IMR-90 (cell line): ENCODE data around the gene KCNC2. TPM values are rescaled to one million over a fixed set of nuclear protein-coding genes. Genes with fewer than 3 reads are reported as not detected.

Experiments used
- ATAC-seq: fragments of 200-7000 bp; cut with Tn5 transposase; 2 replicates; pipeline ENCODE4 v1.9.1; 2020; ENCODE audit warnings: low read depth, mild to moderate bottlenecking, moderate library complexity
- BruUV-seq: library from RNA; stranded (reverse); fragments of 400-500 nt; replicated peaks from 2 replicates; lab custom pipeline; 2021; lab: Mats Ljungman, UMichigan
- CTCF ChIA-PET: fragments of 300-600 bp; formaldehyde crosslinking; extraction: SDS; loops from one replicate; lab custom pipeline; 2021; ENCODE audit warnings: antibody characterized with exemption; lab: Yijun Ruan, JAX
- POLR2A ChIA-PET: fragments of 300-600 bp; sonication (Branson Sonifier 250); formaldehyde crosslinking; loops from one replicate; lab custom pipeline; 2022; ENCODE audit warnings: antibody characterized with exemption; ENCODE audit not compliant: unreplicated experiment; lab: Charles Lee
- DNase-seq: peaks from one replicate; pipeline ENCODE4 v3.0.0; 2013
- H2AFZ ChIP-seq: replicated peaks from 2 replicates; pipeline ENCODE3; 2013; ENCODE audit warnings: low read length, mild to moderate bottlenecking; ENCODE audit not compliant: poor library complexity
- H2AK5ac ChIP-seq: 2 replicates; pipeline ENCODE4 v1.6.1; 2013; ENCODE audit warnings: low read depth, low read length, inconsistent platforms
- H2AK9ac ChIP-seq: replicated peaks from 2 replicates; pipeline ENCODE3; 2013; ENCODE audit warnings: mild to moderate bottlenecking, low read depth, low read length, moderate library complexity; ENCODE audit not compliant: poor library complexity
- H2BK120ac ChIP-seq: 2 replicates; pipeline ENCODE4 v1.6.1; 2013; ENCODE audit warnings: low read depth, low read length, inconsistent platforms
- H2BK15ac ChIP-seq: 3 replicates; pipeline ENCODE4 v1.6.1; 2013; ENCODE audit warnings: low read depth, low read length, inconsistent platforms
- H2BK20ac ChIP-seq: 2 replicates; pipeline ENCODE4 v1.6.1; 2013; ENCODE audit warnings: low read depth, mild to moderate bottlenecking, inconsistent platforms, low read length, moderate library complexity
- H2BK5ac ChIP-seq: 2 replicates; pipeline ENCODE4 v1.6.1; 2013; ENCODE audit warnings: mild to moderate bottlenecking, low read depth, low read length, inconsistent platforms; ENCODE audit not compliant: poor library complexity, severe bottlenecking
- H3K14ac ChIP-seq: replicated peaks from 2 replicates; pipeline ENCODE4 v1.6.1; 2013; ENCODE audit warnings: low read depth, low read length, inconsistent platforms
- H3K18ac ChIP-seq: 2 replicates; pipeline ENCODE4 v1.6.1; 2013; ENCODE audit warnings: low read depth, low read length, control low read depth
- H3K23ac ChIP-seq: 2 replicates; pipeline ENCODE4 v1.6.1; 2013; ENCODE audit warnings: low read depth, low read length, inconsistent platforms
- H3K27ac ChIP-seq: 2 replicates; pipeline ENCODE4 v1.5.1; 2013; ENCODE audit warnings: mild to moderate bottlenecking, control low read depth, low read length; ENCODE audit not compliant: insufficient read depth
- H3K27me3 ChIP-seq: 2 replicates; pipeline ENCODE4 v1.6.1; 2013; ENCODE audit warnings: low read length; ENCODE audit not compliant: control insufficient read depth, insufficient read depth
- H3K36me3 ChIP-seq: 2 replicates; pipeline ENCODE4 v1.6.1; 2013; ENCODE audit warnings: low read length, mixed read lengths; ENCODE audit not compliant: control insufficient read depth, insufficient read depth
- H3K4ac ChIP-seq: 2 replicates; pipeline ENCODE4 v1.6.1; 2013; ENCODE audit warnings: low read depth, low read length, inconsistent platforms
- H3K4me1 ChIP-seq: 2 replicates; pipeline ENCODE4 v1.6.1; 2013; ENCODE audit warnings: low read length, mixed read lengths; ENCODE audit not compliant: control insufficient read depth, insufficient read depth
- H3K4me2 ChIP-seq: 2 replicates; pipeline ENCODE4 v1.6.1; 2013; ENCODE audit warnings: low read depth, mild to moderate bottlenecking, control low read depth, low read length, moderate library complexity
- H3K4me3 ChIP-seq: 2 replicates; pipeline ENCODE4 v1.5.1; 2013; ENCODE audit warnings: low read depth, mild to moderate bottlenecking, control low read depth, low read length, moderate library complexity; ENCODE audit not compliant: insufficient read depth
- H3K56ac ChIP-seq: 2 replicates; pipeline ENCODE4 v1.6.1; 2013; ENCODE audit warnings: low read length, inconsistent platforms; ENCODE audit not compliant: insufficient read depth; ENCODE audit errors: extremely low read depth
- H3K79me1 ChIP-seq, 2 experiments: 2 replicates each; pipeline ENCODE4 v1.6.1; 2013; ENCODE audit warnings: low read length in 2 of 2, inconsistent platforms in 1 of 2, low read depth in 1 of 2
- H3K9ac ChIP-seq: 2 replicates; pipeline ENCODE4 v1.6.1; 2013; ENCODE audit warnings: low read depth, low read length, control low read depth
- H3K9me1 ChIP-seq: 2 replicates; pipeline ENCODE4 v1.6.1; 2013; ENCODE audit warnings: low read length, inconsistent platforms; ENCODE audit not compliant: insufficient read depth
- H3K9me3 ChIP-seq: 2 replicates; pipeline ENCODE4 v1.6.1; 2013; ENCODE audit warnings: low read length; ENCODE audit not compliant: control insufficient read depth, insufficient read depth
- H4K20me1 ChIP-seq: 2 replicates; pipeline ENCODE4 v1.6.1; 2013; ENCODE audit warnings: low read length, inconsistent platforms; ENCODE audit not compliant: insufficient read depth
- H4K5ac ChIP-seq: 2 replicates; pipeline ENCODE4 v1.6.1; 2013; ENCODE audit warnings: mild to moderate bottlenecking, low read depth, low read length, control low read depth
- H4K8ac ChIP-seq, 2 experiments: 2 replicates each; pipeline ENCODE4 v1.6.1; 2013; ENCODE audit warnings: low read depth in 2 of 2, low read length in 2 of 2, control low read depth in 1 of 2, inconsistent platforms in 1 of 2
- H4K91ac ChIP-seq: 2 replicates; pipeline ENCODE4 v1.6.1; 2013; ENCODE audit warnings: low read depth, low read length, inconsistent platforms; ENCODE audit not compliant: insufficient read depth
- BHLHE40 ChIP-seq: fragments of 150-350 bp; IDR thresholded peaks from 2 replicates; pipeline ENCODE4 v1.6.1; 2016; ENCODE audit warnings: mild to moderate bottlenecking, low read depth, low read length
- CEBPB ChIP-seq: IDR thresholded peaks from 2 replicates; pipeline ENCODE4 v1.6.1; 2012; ENCODE audit warnings: low read depth, low read length, improper control_type of control experiment
- CHD1 ChIP-seq: IDR thresholded peaks from 2 replicates; pipeline ENCODE4 v1.6.1; 2012; ENCODE audit warnings: low read depth, low read length, improper control_type of control experiment
- CTCF ChIP-seq: conservative IDR thresholded peaks from 2 replicates; pipeline ENCODE4 v1.5.1; 2012; ENCODE audit warnings: mild to moderate bottlenecking, low read depth, low read length, improper control_type of control experiment
- ELK1 ChIP-seq: fragments of 150-350 bp; IDR thresholded peaks from 2 replicates; pipeline ENCODE4 v1.6.1; 2016; ENCODE audit warnings: low read depth, mild to moderate bottlenecking, low read length, moderate library complexity, borderline replicate concordance
- FOS ChIP-seq: fragments of 150-350 bp; IDR thresholded peaks from 2 replicates; pipeline ENCODE4 v1.6.1; 2016; ENCODE audit warnings: low read depth, low read length
- MAFK ChIP-seq: IDR thresholded peaks from 2 replicates; pipeline ENCODE4 v1.6.1; 2012; ENCODE audit warnings: low read depth, low read length, improper control_type of control experiment
- MAZ ChIP-seq: IDR thresholded peaks from 2 replicates; pipeline ENCODE4 v1.6.1; 2012; ENCODE audit warnings: low read depth, mild to moderate bottlenecking, low read length, improper control_type of control experiment, moderate library complexity, borderline replicate concordance
- MXI1 ChIP-seq: IDR thresholded peaks from 2 replicates; pipeline ENCODE4 v1.6.1; 2012; ENCODE audit warnings: low read depth, mild to moderate bottlenecking, low read length, moderate library complexity, borderline replicate concordance
- NFE2L2 ChIP-seq: fragments of 150-350 bp; IDR thresholded peaks from 2 replicates; pipeline ENCODE4 v1.6.1; 2016; ENCODE audit warnings: low read depth, mild to moderate bottlenecking, low read length
- POLR2A ChIP-seq: IDR thresholded peaks from 2 replicates; pipeline ENCODE4 v1.6.1; 2012; ENCODE audit warnings: mild to moderate bottlenecking, low read depth, low read length
- RAD21 ChIP-seq: IDR thresholded peaks from 2 replicates; pipeline ENCODE4 v1.6.1; 2012; ENCODE audit warnings: low read length, improper control_type of control experiment
- RCOR1 ChIP-seq: IDR thresholded peaks from 2 replicates; pipeline ENCODE4 v1.6.1; 2012; ENCODE audit warnings: mild to moderate bottlenecking, low read length, improper control_type of control experiment; ENCODE audit not compliant: insufficient replicate concordance
- RFX5 ChIP-seq: IDR thresholded peaks from 2 replicates; pipeline ENCODE4 v1.8.0; 2012; ENCODE audit warnings: low read depth, mild to moderate bottlenecking, low read length, moderate library complexity
- SMC3 ChIP-seq: fragments of 150-350 bp; IDR thresholded peaks from 2 replicates; pipeline ENCODE4 v1.6.1; 2016; ENCODE audit warnings: low read depth, mild to moderate bottlenecking, antibody characterized with exemption, low read length, moderate library complexity
- USF2 ChIP-seq: fragments of 150-350 bp; IDR thresholded peaks from 2 replicates; pipeline ENCODE4 v1.6.1; 2017; ENCODE audit warnings: mild to moderate bottlenecking, antibody characterized with exemption, low read length, low read depth
- WGBS, 2 experiments: methylation state at CpG; one replicate each; pipeline versions ENCODE4 v1.1.5 to v1.1.7; 2013; ENCODE audit warnings: missing lambda C conversion rate in 2 of 2; ENCODE audit not compliant: insufficient read length in 1 of 2; ENCODE audit errors: extremely low coverage in 2 of 2; 5-methylcytosine and 5-hydroxymethylcytosine counted together
- dilution Hi-C: fragments of 300-500 bp; cut with HindIII; formaldehyde crosslinking; loops from one replicate; pipeline ENCODE4 v1.14.3; 2018; ENCODE audit warnings: low sequenced_read_pairs; ENCODE audit not compliant: unreplicated experiment
- in situ Hi-C: fragments of 300-500 bp; cut with MboI; formaldehyde crosslinking; loops from 3 replicates; pipeline ENCODE4 v1.14.3; 2019; ENCODE audit warnings: low sequenced_read_pairs, inconsistent platforms, mixed read lengths
- intact Hi-C: fragments of 100-400 bp; cut with micrococcal nuclease; formaldehyde crosslinking; loops from 2 replicates; pipeline ENCODE4 v1.10.0; 2022
- polyA plus RNA-seq, 3 experiments: library from polyadenylated mRNA; depleted of rRNA; stranded (reverse); fragments of >200 nt; gene quantifications; 2 replicates each; pipeline ENCODE4 v1.2.3, GENCODE V29; 2012; ENCODE audit warnings: low replicate concordance in 1 of 3
- total RNA-seq: library from RNA; depleted of rRNA; stranded (reverse); fragments of >200 nt; gene quantifications from 2 replicates; pipeline ENCODE4 v1.2.3, GENCODE V29; 2012

Gene KCNC2
- total and polyA plus RNA-seq, 2 of the 4 experiments (the other 2 are of a cell fraction), result not detected

GRCh38 chr12:75129275-75129674, 80.4 kb downstream of the KCNC2 start:
- CTCF ChIA-PET, result no interaction called here
- Histone ChIP-seq H3K14ac (no peak overlapping the region), H4K8ac (no peak overlapping the region), H3K9ac (no peak overlapping the region), H3K36me3 (no peaks in the 10 kb centered on the region), H3K18ac (no peak overlapping the region), H3K27me3 (no peaks in the 10 kb centered on the region), H2BK120ac (no peak overlapping the region), H2BK15ac (no peak overlapping the region), H3K9me1 (no peaks in the 10 kb centered on the region), H2AK5ac (no peak overlapping the region), H3K9me3 (no peaks in the 10 kb centered on the region), H3K4me3 (no peak overlapping the region), H2AK9ac (no peak overlapping the region), H2BK5ac (no peak overlapping the region), H3K23ac (no peak overlapping the region), H2AFZ (no peak overlapping the region), H3K4me1 (no peaks in the 10 kb centered on the region), H4K20me1 (no peaks in the 10 kb centered on the region), H4K5ac (no peak overlapping the region), H3K27ac (no peak overlapping the region), H4K91ac (no peak overlapping the region), H3K4ac (no peak overlapping the region), H3K79me1 (no peaks in the 10 kb centered on the region), H3K4me2 (no peak overlapping the region), H2BK20ac (no peak overlapping the region), H3K56ac (no peak overlapping the region)
- in situ Hi-C loops, result no loop called here
- intact Hi-C loops, result no loop called here
- no CpG with 5 or more reads among the region's 2 CpGs for WGBS, 2 experiments
- TF ChIP-seq POLR2A, result no peak
- TF ChIP-seq MAZ, result no peak
- no peak for TF ChIP-seq MAFK
- no peak for TF ChIP-seq BHLHE40
- no peak for TF ChIP-seq ELK1
- no peak for TF ChIP-seq NFE2L2
- no peak for TF ChIP-seq MXI1
- TF ChIP-seq FOS, result no peak
- TF ChIP-seq RFX5, result no peak
- no peak for TF ChIP-seq RAD21
- TF ChIP-seq CTCF, result no peak
- no peak for TF ChIP-seq SMC3
- TF ChIP-seq RCOR1, result no peak
- TF ChIP-seq USF2, result no peak
- TF ChIP-seq CEBPB, result no peak
- no peak for TF ChIP-seq CHD1
- ATAC-seq, result no peak
- DNase-seq, result no peak
- no TSS peak for BruUV-seq
- dilution Hi-C loops, result no loop called here
- POLR2A ChIA-PET, result no interaction called here
